ENCODE data around the gene FLOT1. TPM values are rescaled to one million over a fixed set of nuclear protein-coding genes. Genes with fewer than 3 reads are reported as not detected.

FLOT1 gene
- total and polyA plus RNA-seq, 2 of the 13 experiments (the other 11 are each of a cell fraction or from before 2014, with no cell fraction given): 82.3 to 130 TPM

DNA sequence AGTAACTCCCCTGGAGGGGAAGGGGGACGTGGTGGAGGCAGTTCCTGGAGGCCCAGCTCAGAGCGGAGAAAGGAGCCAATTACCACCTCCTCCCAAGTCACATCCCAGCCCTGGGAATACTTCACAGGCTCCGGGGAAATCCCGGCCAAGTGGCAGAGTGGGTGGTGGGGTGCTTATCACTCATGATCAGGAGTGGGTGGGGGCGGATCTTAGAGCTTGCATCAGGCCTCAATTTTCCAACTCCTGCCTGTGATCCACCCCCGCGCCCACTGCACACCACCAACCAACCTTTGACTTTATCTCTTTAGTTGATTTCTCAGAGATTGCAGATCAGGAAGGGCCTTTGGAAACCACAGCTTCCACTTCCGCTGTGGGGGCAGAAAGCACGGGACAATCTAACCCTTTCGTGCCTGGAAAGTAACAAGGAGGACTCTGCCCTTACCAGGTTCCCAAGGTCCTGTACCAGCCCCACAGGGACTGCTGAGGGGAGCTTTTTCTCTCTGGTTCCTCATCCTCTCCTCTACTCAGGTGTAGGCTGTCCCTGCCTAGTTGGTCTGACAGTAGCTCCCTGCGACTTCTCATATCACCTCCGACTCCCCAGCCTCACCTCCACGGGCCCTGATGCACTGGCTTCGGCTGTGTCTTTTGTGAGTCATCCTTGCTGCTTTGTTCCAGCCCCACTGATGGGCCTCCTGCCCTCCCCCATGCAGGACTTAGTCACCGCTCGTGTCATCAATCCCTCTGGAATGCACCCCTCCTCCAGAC lies 26.8 kb upstream of the FLOT1 start (continued):
- no peak for TF ChIP-seq SP140L (CRISPR knock-in tag; IDR thresholded peaks at IDR 0.05; ENCODE audit: borderline replicate concordance)
- no peak for TF ChIP-seq ZBTB44 (CRISPR knock-in tag; IDR thresholded peaks at IDR 0.05)
- peak; percentile 99 for TF ChIP-seq JUN (CRISPR knock-in tag; IDR thresholded peaks at IDR 0.05)
- TF ChIP-seq, protein P1, sequence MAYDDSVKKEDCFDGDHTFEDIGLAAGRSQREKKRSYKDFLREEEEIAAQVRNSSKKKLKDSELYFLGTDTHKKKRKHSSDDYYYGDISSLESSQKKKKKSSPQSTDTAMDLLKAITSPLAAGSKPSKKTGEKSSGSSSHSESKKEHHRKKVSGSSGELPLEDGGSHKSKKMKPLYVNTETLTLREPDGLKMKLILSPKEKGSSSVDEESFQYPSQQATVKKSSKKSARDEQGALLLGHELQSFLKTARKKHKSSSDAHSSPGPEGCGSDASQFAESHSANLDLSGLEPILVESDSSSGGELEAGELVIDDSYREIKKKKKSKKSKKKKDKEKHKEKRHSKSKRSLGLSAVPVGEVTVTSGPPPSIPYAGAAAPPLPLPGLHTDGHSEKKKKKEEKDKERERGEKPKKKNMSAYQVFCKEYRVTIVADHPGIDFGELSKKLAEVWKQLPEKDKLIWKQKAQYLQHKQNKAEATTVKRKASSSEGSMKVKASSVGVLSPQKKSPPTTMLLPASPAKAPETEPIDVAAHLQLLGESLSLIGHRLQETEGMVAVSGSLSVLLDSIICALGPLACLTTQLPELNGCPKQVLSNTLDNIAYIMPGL (CRISPR knock-in tag; IDR thresholded peaks at IDR 0.05; ENCODE audit: borderline replicate concordance in 1 of 2, low read depth in 1 of 2): peak; percentile 48 to 82; a peak in 2 of 4 replicates
- TF ChIP-seq IKZF1 (IDR thresholded peaks at IDR 0.05): no peak
- peak; percentile 52 for TF ChIP-seq AGO2 (optimal IDR thresholded peaks at IDR 0.05; ENCODE audit: low read depth, low read length)
- TF ChIP-seq HMG20B (CRISPR knock-in tag; conservative IDR thresholded peaks at IDR 0.05): peak; percentile 14; the same call in 1 of the 2 replicates
- no peak for TF ChIP-seq TCF12 (IDR thresholded peaks at IDR 0.05)
- TF ChIP-seq TCF12 (CRISPR knock-in tag; IDR thresholded peaks at IDR 0.05): peak; percentile 84; the same call in 1 of the 2 replicates
- peak; percentile 38; the same call in 1 of the 2 replicates for TF ChIP-seq NRL (CRISPR knock-in tag; IDR thresholded peaks at IDR 0.05; ENCODE audit: borderline replicate concordance)
- no peak; the same call in none of the 2 replicates for TF ChIP-seq ZFY (CRISPR knock-in tag; IDR thresholded peaks at IDR 0.05)
- TF ChIP-seq ZNF503 (CRISPR knock-in tag; IDR thresholded peaks at IDR 0.05): peak; percentile 45; the same call in 1 of the 2 replicates
- TF ChIP-seq ASH2L (IDR thresholded peaks at IDR 0.05; ENCODE audit: insufficient read length, low read depth, low read length): peak; percentile 91
- no peak for TF ChIP-seq ZNF235 (CRISPR knock-in tag; IDR thresholded peaks at IDR 0.05; ENCODE audit: borderline replicate concordance)
- TF ChIP-seq SRF (IDR thresholded peaks at IDR 0.05; ENCODE audit: low read depth, low read length): no peak
- peak; percentile 86; the same call in 1 of the 2 replicates for TF ChIP-seq IRF2 (CRISPR knock-in tag; IDR thresholded peaks at IDR 0.05)
- no peak for TF ChIP-seq TOPORS (CRISPR knock-in tag; IDR thresholded peaks at IDR 0.05)
- no peak for TF ChIP-seq NCOA1 (CRISPR knock-in tag; IDR thresholded peaks at IDR 0.05)
- peak; percentile 61 for TF ChIP-seq ZNF580 (CRISPR knock-in tag; IDR thresholded peaks at IDR 0.05; ENCODE audit: borderline replicate concordance, low read depth)
- peak; percentile 91 for TF ChIP-seq SAP130 (CRISPR knock-in tag; IDR thresholded peaks at IDR 0.05; ENCODE audit: low read depth)
- peak; percentile 91 for TF ChIP-seq GFI1 (CRISPR knock-in tag; IDR thresholded peaks at IDR 0.05; ENCODE audit: borderline replicate concordance)
- TF ChIP-seq ZNF30 (CRISPR knock-in tag; IDR thresholded peaks at IDR 0.05): no peak
- TF ChIP-seq ZNF670 (CRISPR knock-in tag; IDR thresholded peaks at IDR 0.05; ENCODE audit: borderline replicate concordance): no peak
- peak; percentile 55 for TF ChIP-seq PHF8 (CRISPR knock-in tag; IDR thresholded peaks at IDR 0.05)
- TF ChIP-seq ZMYM3 (CRISPR knock-in tag; IDR thresholded peaks at IDR 0.05): peak; percentile 90
- no peak for TF ChIP-seq PLRG1 (conservative IDR thresholded peaks at IDR 0.05)
